Adipose tissue (tissue), 3 donors: ENCODE data around the gene TGM5. TPM values are rescaled to one million over a fixed set of nuclear protein-coding genes. Genes with fewer than 3 reads are reported as not detected.
"Not testable (repeated sequence)": the region's sequence is repeated elsewhere in the genome, so short reads cannot be mapped to it uniquely, and the experiment has no call there.

Experiments used
- H3K27ac ChIP-seq: one replicate; pipeline ENCODE4 v1.5.1; 2013; ENCODE audit warnings: low read depth, low read length
- WGBS, 3 donors: extraction: QIAGEN DNeasy Blood & Tissue Kit; methylation state at CpG; one replicate each; pipeline ENCODE4 v1.1.7; 2013; 5-methylcytosine and 5-hydroxymethylcytosine counted together
- polyA plus RNA-seq, 3 donors: library from polyadenylated mRNA; stranded (reverse); fragments of 200-250 nt; gene quantifications; one replicate each; pipeline ENCODE4 v1.2.3, GENCODE V29; 2013
- donor health status: healthy with polysubstance abuse.
- donor health status: Bipolar disorder and iron deficiency.
- donor health status: healthy.

Gene TGM5
- polyA plus RNA-seq, 3 donors, result 0.06 to 4.9 TPM; not detected in 1

GRCh38 chr15:43209059-43209824 lies 57.5 kb downstream of the TGM5 start:
- 63 to 77% (median 74%) methylated on average over 13 of the region's 13 CpGs for WGBS, 3 donors
- H3K27ac ChIP-seq, result no peak overlapping the region

DNA sequence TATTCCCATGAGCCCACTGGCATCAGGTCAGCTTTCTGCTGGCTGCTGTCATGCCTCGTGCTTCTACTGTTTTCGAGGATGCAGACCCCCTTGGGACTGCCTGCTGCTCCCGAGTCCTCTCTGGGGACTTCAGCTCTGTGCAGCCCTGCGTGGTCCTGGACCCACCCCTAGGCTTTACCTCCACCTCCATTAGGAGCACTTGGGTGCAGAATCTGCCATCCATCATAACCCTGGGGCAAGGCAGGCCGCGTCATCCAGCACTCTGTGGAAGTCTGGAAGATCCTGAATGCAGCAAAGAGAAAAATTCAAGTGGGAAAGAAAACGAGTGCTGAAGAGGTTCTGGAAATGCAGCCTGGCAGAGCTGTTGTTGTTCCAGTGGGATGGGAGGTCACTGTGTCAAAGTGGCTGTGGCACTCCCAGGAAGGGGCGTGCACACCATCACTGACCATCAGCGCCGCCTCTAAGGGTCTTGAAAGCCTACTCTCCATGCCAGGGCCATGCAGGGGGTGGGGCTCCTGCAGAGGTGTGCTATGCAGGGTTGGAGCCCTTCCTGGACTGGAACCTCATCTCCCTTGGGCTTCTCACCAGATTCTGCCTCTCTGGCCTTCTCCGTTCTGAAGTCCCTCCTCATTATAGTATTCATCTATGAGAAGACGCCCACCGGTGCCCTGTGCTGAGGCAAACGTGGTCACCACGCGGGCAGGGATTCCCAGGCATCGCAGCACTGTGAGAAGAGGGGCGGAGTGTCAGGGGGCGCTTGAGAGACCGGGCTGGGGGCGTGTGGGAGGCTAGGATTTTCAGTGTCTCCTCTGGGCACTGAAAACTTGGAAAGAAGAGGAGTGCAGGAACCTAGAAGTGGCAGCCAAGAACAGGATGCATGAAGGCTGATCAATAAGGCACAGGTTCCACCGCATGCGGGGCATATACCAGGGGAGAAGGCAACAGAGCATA lies 58.4 kb downstream of the TGM5 start:
- H3K27ac ChIP-seq, result no peak overlapping the region
- WGBS, 3 donors, result 57 to 68% (median 59%) methylated on average over 23 of the region's 23 CpGs

- 84 to 93% (median 88%) methylated on average over 9 of the region's 9 CpGs for WGBS, 3 donors
- H3K27ac ChIP-seq, result no peak overlapping the region
Measured at GRCh38 chr15:43207024-43207423, 59.7 kb downstream of the TGM5 start.

- 65 to 90% (median 87%) methylated on average over 5 of the region's 5 CpGs for WGBS, 3 donors
- no peak overlapping the region for H3K27ac ChIP-seq
Measured at GRCh38 chr15:43206054-43206453, 60.7 kb downstream of the TGM5 start.

- H3K27ac ChIP-seq, result no peak overlapping the region
- WGBS, 3 donors, result 30 to 39% (median 33%) methylated on average over 8 of the region's 8 CpGs
Measured at GRCh38 chr15:43204016-43204901, 62.5 kb downstream of the TGM5 start.

GRCh38 chr15:43199945-43200488 lies 66.7 kb downstream of the TGM5 start:
- no peak overlapping the region for H3K27ac ChIP-seq
- WGBS, 3 donors, result 76 to 90% (median 89%) methylated on average over 3 of the region's 3 CpGs

DNA sequence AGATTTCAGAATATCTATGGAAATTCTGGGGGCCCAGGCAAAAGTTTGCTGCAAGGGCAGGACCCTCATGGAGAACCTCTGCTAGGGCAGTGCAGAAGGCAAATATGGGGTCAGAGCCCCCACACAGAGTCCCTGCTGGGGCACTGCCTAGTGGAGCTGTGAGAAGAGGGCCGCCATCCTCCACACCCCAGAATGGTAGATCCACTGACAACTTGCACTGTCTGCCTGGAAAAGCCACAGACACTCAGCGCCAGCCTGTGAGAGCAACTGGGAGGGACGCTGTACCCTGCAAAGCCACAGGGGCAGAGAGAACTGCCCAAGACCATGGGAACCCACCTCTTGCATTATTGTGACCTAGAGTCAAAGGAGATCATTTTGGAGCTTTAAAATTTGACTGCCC lies 67.7 kb downstream of the TGM5 start:
- H3K27ac ChIP-seq, result no peak overlapping the region
- WGBS, 3 donors, result 96 to 98% (median 96%) methylated on average over 3 of the region's 3 CpGs

DNA sequence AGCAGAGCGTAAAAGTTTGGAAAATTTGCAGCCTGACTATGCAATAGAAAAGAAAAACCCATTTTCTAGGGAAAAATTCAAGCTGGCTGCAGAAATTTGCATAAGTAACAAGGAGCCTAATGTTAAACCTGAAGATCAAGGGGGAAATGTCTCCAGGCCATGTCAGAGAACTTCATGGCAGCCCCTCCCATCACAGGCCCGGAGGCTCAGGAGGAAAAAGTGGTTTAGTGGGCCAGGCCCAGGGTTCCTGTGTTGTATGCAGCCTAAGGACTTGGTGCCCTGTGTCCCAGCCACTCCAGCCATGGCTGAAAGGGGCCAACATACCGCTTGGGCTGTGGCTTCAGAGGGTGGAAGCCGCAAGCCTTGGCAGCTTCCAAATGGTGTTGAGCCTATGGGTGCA lies 68.2 kb downstream of the TGM5 start:
- WGBS, 3 donors, result 93 to 100% (median 97%) methylated on average over 4 of the region's 4 CpGs
- not testable (repeated sequence) for H3K27ac ChIP-seq

GRCh38 chr15:43197773-43198172 lies 69.0 kb downstream of the TGM5 start:
- not testable (repeated sequence) for H3K27ac ChIP-seq
- 82 to 92% (median 82%) methylated on average over 3 of the region's 3 CpGs for WGBS, 3 donors

GRCh38 chr15:43196760-43197548 lies 69.8 kb downstream of the TGM5 start:
- WGBS, 3 donors, result 87 to 90% (median 88%) methylated on average over 10 of the region's 10 CpGs

GRCh38 chr15:43194795-43195194 lies 71.9 kb downstream of the TGM5 start:
- H3K27ac ChIP-seq, result no peak overlapping the region
- 86 to 89% (median 88%) methylated on average over 2 of the region's 2 CpGs for WGBS, 3 donors

More at GRCh38 chr15:43196760-43197548, 69.8 kb downstream of the TGM5 start:
- no peak overlapping the region for H3K27ac ChIP-seq

DNA sequence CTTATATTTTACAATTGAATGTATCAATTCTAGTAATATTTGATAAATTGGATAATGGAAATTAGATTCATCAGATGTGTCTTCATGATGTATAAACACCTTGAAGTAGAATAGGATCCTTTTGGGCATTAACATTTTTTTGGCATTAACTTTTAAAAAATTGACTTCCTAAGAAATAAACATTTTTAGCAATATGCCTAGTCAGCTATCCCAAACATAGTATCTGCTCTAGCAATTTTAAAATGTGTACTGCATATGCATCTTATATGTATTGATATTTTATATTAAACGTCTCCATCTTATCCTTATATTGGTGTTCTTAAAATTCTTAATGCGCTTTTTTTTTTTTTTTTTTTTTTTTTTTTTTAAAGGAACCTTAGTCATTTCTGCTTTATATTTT lies 73.0 kb downstream of the TGM5 start:
- 90 to 95% (median 92%) methylated on average over 2 of the region's 2 CpGs for WGBS, 3 donors

DNA sequence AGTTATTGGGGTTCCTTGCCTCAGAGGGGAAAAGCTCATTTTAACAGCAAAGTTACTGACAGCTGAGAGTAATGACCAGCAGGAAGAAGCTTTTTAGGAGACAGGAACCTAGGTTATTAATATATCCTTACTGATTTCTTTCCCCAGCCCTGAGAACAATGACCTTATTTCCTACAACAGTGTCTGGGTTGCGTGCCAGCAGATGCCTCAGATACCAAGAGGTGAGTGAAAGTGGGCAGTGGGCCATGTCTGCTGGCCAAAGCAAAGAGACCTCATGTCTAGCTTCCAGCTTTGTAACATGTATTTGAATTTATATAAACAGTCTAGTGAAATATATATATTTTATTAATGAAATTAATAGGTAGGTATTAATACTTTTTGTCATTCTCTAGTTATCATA lies 76.5 kb downstream of the TGM5 start:
- H3K27ac ChIP-seq, result no peak overlapping the region
- WGBS, 3 donors, result 48 to 78% (median 64%) methylated on average over 1 of the region's 1 CpG

More for the DNA sequence above, 73.0 kb downstream of the TGM5 start:
- H3K27ac ChIP-seq, result no peak overlapping the region

DNA sequence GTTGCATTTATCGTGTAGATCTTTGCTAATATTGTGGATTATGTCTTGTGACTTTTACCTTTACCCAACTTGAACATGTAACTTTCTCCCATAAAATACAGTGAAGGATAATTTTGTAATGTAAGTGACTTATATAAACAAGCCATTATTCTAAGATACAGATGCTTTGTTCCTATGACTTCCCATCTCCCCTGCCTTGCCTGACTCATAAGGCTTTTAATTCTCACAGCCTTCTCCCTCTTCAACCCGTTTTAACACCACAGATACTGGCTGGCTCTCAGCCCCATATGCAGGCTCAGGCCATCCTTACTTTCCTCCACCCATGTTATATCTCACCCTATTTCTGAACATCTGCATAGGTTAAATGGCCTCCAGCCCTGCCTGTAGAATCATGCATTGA lies 77.4 kb downstream of the TGM5 start:
- WGBS, 3 donors, result 79 to 89% (median 80%) methylated on average over 2 of the region's 2 CpGs
- no peak overlapping the region for H3K27ac ChIP-seq

DNA sequence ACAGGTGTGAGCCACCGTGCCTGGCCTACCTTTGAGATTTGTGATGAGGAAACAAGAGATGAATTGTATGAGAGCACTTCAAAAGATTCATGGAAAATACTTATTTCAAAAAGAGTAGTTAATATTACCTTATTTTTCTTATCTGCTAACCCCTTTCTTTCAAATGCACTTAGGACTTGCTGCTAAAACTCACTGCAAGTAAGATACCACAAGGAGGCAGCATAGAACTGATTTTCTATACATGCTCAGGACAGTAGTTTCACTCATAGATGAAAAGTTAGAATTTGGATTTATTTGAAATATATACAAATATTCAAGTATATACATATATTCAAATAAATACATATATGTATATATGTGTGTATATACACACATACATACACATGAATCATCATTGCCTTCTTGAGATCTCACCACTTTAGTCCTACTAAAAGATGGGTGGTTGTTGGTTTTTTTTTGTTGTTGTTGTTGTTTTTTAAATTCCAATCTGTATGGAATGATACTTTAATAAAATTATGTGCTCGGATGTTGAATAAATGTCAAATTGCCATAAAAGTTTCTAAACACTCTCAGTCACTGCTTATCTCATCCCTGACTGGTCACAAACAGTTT lies 79.1 kb downstream of the TGM5 start:
- 71 to 78% (median 71%) methylated on average over 2 of the region's 2 CpGs for WGBS, 3 donors
- H3K27ac ChIP-seq, result no peak overlapping the region

DNA sequence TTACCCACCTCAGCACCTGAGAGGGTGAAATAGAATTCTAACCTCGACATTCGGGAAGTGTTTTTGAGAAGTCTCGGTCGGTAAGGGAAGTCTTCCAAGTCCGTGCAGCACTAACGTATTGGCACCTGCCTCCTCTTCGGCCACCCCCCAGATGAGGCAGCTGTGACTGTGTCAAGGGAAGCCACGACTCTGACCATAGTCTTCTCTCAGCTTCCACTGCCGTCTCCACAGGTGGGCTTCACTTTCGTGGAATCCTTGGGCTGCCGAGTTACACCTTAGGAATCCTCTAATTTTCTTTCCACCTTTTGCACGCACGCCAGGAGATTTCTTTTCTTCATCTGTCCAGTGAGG lies 80.8 kb downstream of the TGM5 start:
- 1 to 5% (median 2%) methylated on average over 13 of the region's 13 CpGs for WGBS, 3 donors
- H3K27ac ChIP-seq, result peak overlapping the region; percentile 45
